ENCODE results near the gene KLF8.

The KLF8 gene

GRCh38 chrX:56310581-56310980 is 78.4 kb downstream of the KLF8 start:
- TF ChIP-seq GABPA (IDR thresholded peaks at IDR 0.05; ENCODE audit: low read depth) (no peak), REST (IDR thresholded peaks at IDR 0.05; ENCODE audit: insufficient replicate concordance, low read depth) (no peak), SPI1 (IDR thresholded peaks at IDR 0.05; ENCODE audit: borderline replicate concordance, low read depth) (no peak), CTCF (IDR thresholded peaks at IDR 0.05; ENCODE audit: insufficient read depth, low read length) (no peak), POLR2AphosphoS5 (IDR thresholded peaks at IDR 0.05; ENCODE audit: low read depth) (no peak)

GRCh38 chrX:56313308-56313707 is 81.2 kb downstream of the KLF8 start:
- H3K27me3 ChIP-seq (ENCODE audit: insufficient read depth, poor library complexity, severe bottlenecking): no peaks in the 10 kb centered on the region

More at GRCh38 chrX:56310581-56310980, 78.4 kb downstream of the KLF8 start:
- H3K27ac ChIP-seq (replicated peaks): no peak overlapping the region
- DNase-seq (ENCODE audit: low read depth in 1 of 2, low spot score in 1 of 2): no peak
- no peaks in the 10 kb centered on the region for H3K27me3 ChIP-seq (ENCODE audit: insufficient read depth, poor library complexity, severe bottlenecking)
- H3K4me3 ChIP-seq (replicated peaks; ENCODE audit: insufficient read depth, low read length): no peak overlapping the region

GRCh38 chrX:56314334-56314733 is 82.2 kb downstream of the KLF8 start:
- Histone ChIP-seq H3K27me3 (ENCODE audit: insufficient read depth, poor library complexity, severe bottlenecking) (no peaks in the 10 kb centered on the region), H3K27ac (replicated peaks) (no peak overlapping the region)
- DNase-seq (ENCODE audit: low read depth in 1 of 2, low spot score in 1 of 2): no peak

More at GRCh38 chrX:56313308-56313707, 81.2 kb downstream of the KLF8 start:
- Histone ChIP-seq H3K4me3 (replicated peaks; ENCODE audit: insufficient read depth, low read length) (no peak overlapping the region), H3K27ac (replicated peaks) (no peak overlapping the region)
- TF ChIP-seq REST (IDR thresholded peaks at IDR 0.05; ENCODE audit: insufficient replicate concordance, low read depth) (no peak), CTCF (IDR thresholded peaks at IDR 0.05; ENCODE audit: insufficient read depth, low read length) (no peak), SPI1 (IDR thresholded peaks at IDR 0.05; ENCODE audit: borderline replicate concordance, low read depth) (no peak), GABPA (IDR thresholded peaks at IDR 0.05; ENCODE audit: low read depth) (no peak), POLR2AphosphoS5 (IDR thresholded peaks at IDR 0.05; ENCODE audit: low read depth) (no peak)
- no peak for DNase-seq (ENCODE audit: low read depth in 1 of 2, low spot score in 1 of 2)

More at GRCh38 chrX:56314334-56314733, 82.2 kb downstream of the KLF8 start:
- TF ChIP-seq REST (IDR thresholded peaks at IDR 0.05; ENCODE audit: insufficient replicate concordance, low read depth) (no peak), GABPA (IDR thresholded peaks at IDR 0.05; ENCODE audit: low read depth) (no peak), POLR2AphosphoS5 (IDR thresholded peaks at IDR 0.05; ENCODE audit: low read depth) (no peak), SPI1 (IDR thresholded peaks at IDR 0.05; ENCODE audit: borderline replicate concordance, low read depth) (no peak)
- H3K4me3 ChIP-seq (replicated peaks; ENCODE audit: insufficient read depth, low read length): no peak overlapping the region

Measured in HL-60 (cell line).